Hepatocyte (in vitro differentiated cells): ENCODE results near the gene PTPN20.
"Not testable (repeated sequence)": the region's sequence is repeated elsewhere in the genome, so short reads cannot be mapped to it uniquely, and the experiment has no call there.

Source experiments
- CTCF ChIP-seq: fragments of 200-600 bp; sonication (generic); IDR thresholded peaks from 2 replicates; pipeline ENCODE4 v1.5.1; 2016; ENCODE audit warnings: antibody characterized with exemption, mild to moderate bottlenecking; ENCODE audit not compliant: poor library complexity
- EZH2 ChIP-seq: fragments of 200-600 bp; sonication (generic); IDR thresholded peaks from 2 replicates; pipeline ENCODE4 v1.6.1; 2016; ENCODE audit warnings: antibody characterized with exemption, mild to moderate bottlenecking, borderline replicate concordance
- EZH2phosphoT487 ChIP-seq: fragments of 200-600 bp; sonication (generic); IDR thresholded peaks from one replicate; pipeline ENCODE4 v1.6.1; 2018; ENCODE audit warnings: antibody characterized with exemption, mild to moderate bottlenecking, low read depth, moderate library complexity; ENCODE audit not compliant: unreplicated experiment, severe bottlenecking

- TF ChIP-seq CTCF, EZH2, EZH2phosphoT487: not testable (repeated sequence)
Observed at GRCh38 chr10:46907185-46908117, 3.8 kb upstream of the PTPN20 start.
